ENCODE data around the gene SLC35F3.

DNA sequence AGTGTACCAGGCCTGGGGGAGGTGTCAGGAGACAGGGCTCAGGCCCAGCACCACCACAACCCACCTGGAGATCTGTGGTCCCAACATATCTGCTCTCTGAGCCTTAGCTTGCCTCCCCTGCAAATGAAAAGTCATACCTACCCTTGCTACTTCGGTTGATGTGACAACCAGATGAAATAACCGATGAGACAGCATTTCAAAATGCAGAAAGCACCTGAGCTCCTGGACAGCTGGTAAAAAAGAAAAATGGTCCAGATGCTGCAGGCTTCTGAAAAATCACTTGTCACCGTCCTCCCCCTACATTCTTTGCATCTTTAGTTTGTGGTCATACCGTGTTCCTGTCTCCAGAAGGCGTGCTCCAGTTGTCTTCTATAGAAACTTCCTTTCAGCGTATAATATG is 416.8 kb downstream of the SLC35F3 start:
- TF ChIP-seq, protein P1, sequence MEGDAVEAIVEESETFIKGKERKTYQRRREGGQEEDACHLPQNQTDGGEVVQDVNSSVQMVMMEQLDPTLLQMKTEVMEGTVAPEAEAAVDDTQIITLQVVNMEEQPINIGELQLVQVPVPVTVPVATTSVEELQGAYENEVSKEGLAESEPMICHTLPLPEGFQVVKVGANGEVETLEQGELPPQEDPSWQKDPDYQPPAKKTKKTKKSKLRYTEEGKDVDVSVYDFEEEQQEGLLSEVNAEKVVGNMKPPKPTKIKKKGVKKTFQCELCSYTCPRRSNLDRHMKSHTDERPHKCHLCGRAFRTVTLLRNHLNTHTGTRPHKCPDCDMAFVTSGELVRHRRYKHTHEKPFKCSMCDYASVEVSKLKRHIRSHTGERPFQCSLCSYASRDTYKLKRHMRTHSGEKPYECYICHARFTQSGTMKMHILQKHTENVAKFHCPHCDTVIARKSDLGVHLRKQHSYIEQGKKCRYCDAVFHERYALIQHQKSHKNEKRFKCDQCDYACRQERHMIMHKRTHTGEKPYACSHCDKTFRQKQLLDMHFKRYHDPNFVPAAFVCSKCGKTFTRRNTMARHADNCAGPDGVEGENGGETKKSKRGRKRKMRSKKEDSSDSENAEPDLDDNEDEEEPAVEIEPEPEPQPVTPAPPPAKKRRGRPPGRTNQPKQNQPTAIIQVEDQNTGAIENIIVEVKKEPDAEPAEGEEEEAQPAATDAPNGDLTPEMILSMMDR (IDR thresholded peaks at IDR 0.05): no peak
- no peak for TF ChIP-seq POLR2A (IDR thresholded peaks at IDR 0.05)
- no peak for TF ChIP-seq POLR2AphosphoS5 (IDR thresholded peaks at IDR 0.05)

All from suprapubic skin (tissue), 4 donors.